AG04449 (cell line): ENCODE measurements around the gene OR2A42.
"Not testable (repeated sequence)": the region's sequence is repeated elsewhere in the genome, so short reads cannot be mapped to it uniquely, and the experiment has no call there.

ENCODE experiments used
- CTCF ChIA-PET: fragments of 350-600 bp; formaldehyde crosslinking; extraction: SDS; loops from one replicate; lab custom pipeline; 2021; ENCODE audit warnings: antibody characterized with exemption; lab: Yijun Ruan, JAX
- POLR2A ChIA-PET: fragments of 400-600, 350-600 bp; formaldehyde crosslinking; extraction: SDS; loops from one replicate; lab custom pipeline; 2020; ENCODE audit warnings: antibody characterized with exemption, inconsistent platforms; lab: Yijun Ruan, JAX
- DNase-seq: peaks from one replicate; pipeline ENCODE4 v3.0.0-alpha.2; 2010; ENCODE audit warnings: low read depth, low spot score
- H3K4me3 ChIP-seq: 2 replicates; pipeline ENCODE4 v1.5.1; 2011; ENCODE audit warnings: low read depth, mild to moderate bottlenecking, control low read depth, low read length
- CTCF ChIP-seq: IDR thresholded peaks from one replicate; pipeline ENCODE4 v1.5.1; 2011; ENCODE audit warnings: mild to moderate bottlenecking, moderate library complexity, low read length, control low read depth, inconsistent platforms; ENCODE audit not compliant: insufficient read depth; ENCODE audit errors: missing control alignments

OR2A42 gene, protein sequence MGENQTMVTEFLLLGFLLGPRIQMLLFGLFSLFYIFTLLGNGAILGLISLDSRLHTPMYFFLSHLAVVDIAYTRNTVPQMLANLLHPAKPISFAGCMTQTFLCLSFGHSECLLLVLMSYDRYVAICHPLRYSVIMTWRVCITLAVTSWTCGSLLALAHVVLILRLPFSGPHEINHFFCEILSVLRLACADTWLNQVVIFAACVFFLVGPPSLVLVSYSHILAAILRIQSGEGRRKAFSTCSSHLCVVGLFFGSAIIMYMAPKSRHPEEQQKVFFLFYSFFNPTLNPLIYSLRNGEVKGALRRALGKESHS

GRCh38 chr7:144239365-144239764 is at the start of gene OR2A42:
TSS of gene OR2A42 (minus strand) at chr7:144239605. CDS start at chr7:144232843, 6,762 bp downstream.
- POLR2A ChIA-PET, H3K4me3 ChIP-seq, CTCF ChIA-PET, DNase-seq: not testable (repeated sequence)

GRCh38 chr7:144287171-144287784 is 47.9 kb upstream of the OR2A42 start:
- CTCF ChIA-PET, POLR2A ChIA-PET, DNase-seq: not testable (repeated sequence)

DNA sequence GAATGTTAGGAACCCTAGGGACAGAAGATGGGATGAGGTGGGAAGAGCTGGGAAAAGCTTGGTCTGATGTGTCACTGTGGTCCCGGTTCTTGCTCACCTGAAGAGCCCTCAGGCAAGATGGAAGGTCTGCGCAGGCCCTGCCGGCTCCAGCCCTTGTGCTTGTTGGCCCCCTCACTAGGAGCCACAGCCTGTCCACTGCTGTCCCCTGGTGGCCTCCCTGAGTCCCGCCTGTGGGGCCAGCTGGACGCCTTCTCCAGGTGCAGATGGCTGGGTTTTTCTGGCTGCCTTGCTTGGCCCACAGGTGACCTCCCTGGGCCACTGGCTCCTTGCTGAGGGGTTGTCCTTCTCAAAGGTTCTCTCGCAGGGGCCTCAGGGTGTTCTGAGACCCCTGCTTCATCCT is 44.3 kb upstream of the OR2A42 start:
- DNase-seq, POLR2A ChIA-PET, H3K4me3 ChIP-seq, CTCF ChIA-PET: not testable (repeated sequence)

More at GRCh38 chr7:144287171-144287784, 47.9 kb upstream of the OR2A42 start:
- not testable (repeated sequence) for H3K4me3 ChIP-seq

DNA sequence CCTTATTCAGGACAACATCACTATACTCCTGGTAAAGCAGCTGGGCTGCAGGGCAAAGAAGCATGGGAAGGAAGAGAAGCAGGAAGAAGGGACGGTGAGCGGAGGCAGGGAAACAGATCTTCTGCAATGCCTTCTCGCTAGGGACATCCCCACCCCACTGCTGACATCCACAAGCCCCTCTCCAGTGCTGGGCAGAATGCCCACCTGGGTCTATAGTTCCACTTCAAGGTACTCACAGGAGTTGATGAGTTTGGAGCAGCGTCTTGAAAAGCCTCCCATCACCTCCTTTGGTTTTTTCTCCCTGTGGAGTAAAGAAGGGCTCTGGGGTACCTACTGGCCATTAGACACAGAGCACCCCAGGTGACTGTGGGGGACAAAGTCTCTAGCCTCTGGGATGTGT is 43.1 kb upstream of the OR2A42 start:
- DNase-seq, H3K4me3 ChIP-seq, POLR2A ChIA-PET, CTCF ChIA-PET: not testable (repeated sequence)

- POLR2A ChIA-PET, CTCF ChIA-PET, H3K4me3 ChIP-seq, DNase-seq: not testable (repeated sequence)
Measured at GRCh38 chr7:144281981-144282380, 42.6 kb upstream of the OR2A42 start.

DNA sequence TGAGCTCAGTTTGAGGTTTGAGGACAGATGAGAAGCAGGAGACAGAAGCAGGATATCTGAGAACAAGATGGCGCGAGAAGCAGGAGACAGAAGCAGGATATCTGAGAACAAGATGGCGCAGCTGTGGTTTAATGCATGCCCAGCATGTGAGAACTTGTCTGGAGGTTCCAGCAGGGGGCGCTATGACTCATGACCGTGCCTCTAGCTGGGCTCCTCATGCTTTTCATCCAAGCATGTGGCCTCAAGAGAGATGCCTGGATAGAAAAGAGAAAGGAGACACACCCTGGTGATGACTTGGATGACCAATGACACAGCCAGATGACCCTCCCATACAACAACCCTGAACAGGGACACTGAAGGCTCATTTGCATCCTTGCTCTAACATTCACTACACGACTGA is 40.6 kb upstream of the OR2A42 start:
- CTCF ChIA-PET, POLR2A ChIA-PET, H3K4me3 ChIP-seq, DNase-seq: not testable (repeated sequence)

DNA sequence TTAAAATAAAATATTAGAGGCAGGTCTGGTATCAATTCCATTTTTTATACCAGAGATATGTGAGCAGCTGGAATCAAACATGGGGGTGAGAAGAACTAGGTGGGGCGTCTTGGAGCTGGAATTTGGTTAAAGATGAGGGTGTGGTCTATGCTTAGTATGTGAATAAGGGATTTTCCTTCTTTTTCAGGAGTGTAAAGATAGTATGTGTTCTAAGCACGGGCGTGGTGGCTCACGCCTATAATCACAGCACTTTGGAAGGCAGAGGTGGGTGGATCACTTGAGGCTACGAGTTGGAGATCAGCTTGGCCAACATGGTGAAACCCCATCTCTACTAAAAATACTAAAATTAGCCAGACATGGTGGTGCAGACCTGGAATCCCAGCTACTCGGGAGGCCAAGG is 35.9 kb upstream of the OR2A42 start:
- CTCF ChIA-PET, POLR2A ChIA-PET, DNase-seq, H3K4me3 ChIP-seq: not testable (repeated sequence)

GRCh38 chr7:144269188-144269587 is 29.8 kb upstream of the OR2A42 start, which contains the start of gene CTAGE8:
TSS of gene CTAGE8 (minus strand) at chr7:144269288. CDS start at chr7:144269250, 38 bp downstream.
- CTCF ChIA-PET, H3K4me3 ChIP-seq, POLR2A ChIA-PET, DNase-seq: not testable (repeated sequence)

DNA sequence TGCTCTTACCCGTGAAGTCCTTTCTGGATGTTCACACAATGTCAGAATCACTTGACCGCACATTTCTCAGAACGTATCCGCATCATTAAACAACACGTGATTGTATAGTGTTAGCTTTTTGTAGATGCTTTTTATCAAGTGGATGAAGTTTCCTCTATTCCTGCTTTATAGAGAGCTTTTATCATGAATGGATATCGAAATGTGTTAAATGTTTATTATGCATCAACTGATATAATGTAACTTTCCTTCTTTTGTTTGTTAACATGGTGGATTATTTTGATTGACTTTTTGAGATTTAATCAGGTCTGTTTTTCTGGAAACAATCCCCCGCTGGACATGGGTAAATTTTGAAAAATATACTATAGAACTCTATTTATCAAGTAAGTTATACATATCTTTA is 25.3 kb upstream of the OR2A42 start, which contains the start of gene OR2A7:
TSS of gene OR2A7 (minus strand) at position 101 of the 400 bp plus-strand sequence. CDS start 5,164 bp downstream, outside the sequence.
- DNase-seq, POLR2A ChIA-PET, H3K4me3 ChIP-seq, CTCF ChIA-PET: not testable (repeated sequence)

- POLR2A ChIA-PET, H3K4me3 ChIP-seq, DNase-seq, CTCF ChIA-PET: not testable (repeated sequence)
Measured at GRCh38 chr7:144262128-144262527, 22.7 kb upstream of the OR2A42 start.

DNA sequence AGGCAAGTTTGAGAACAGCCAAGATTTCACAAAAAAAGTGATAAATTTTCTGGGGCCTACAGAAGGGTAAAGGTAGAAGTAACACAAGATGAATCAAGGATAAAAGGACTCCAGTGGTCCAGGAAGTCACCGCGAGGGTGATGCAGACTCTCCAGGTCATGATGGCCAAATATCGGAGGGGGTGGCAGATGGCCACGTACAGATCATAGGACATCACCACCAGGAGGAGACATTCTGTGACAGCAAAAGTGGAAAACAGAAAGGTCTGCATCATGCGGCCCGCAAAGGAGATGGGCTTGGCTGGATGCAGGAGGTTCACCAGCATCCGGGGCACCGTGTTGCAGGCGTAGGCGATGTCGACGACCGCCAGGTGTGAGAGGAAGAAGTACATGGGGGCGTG is 19.7 kb upstream of the OR2A42 start:
- DNase-seq, POLR2A ChIA-PET, CTCF ChIA-PET, H3K4me3 ChIP-seq: not testable (repeated sequence)

DNA sequence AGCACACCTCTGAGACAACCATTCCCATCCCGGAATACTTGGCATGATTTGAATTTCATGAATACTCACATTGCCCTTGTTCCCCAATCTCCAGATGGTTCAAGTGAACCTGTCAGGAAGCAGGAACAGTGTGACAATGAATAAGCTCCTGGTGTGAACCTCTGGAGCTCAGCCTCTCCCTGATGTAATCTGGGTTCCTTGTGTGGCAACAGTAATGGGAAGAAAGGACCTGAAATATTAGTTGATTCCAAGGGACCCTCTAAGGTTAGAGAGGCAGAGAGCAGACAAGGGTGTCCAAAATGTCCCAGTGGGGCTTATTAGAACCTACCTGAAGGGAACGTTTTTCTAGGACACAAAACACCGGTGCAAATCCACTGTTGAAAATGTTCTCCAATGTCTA is 16.7 kb upstream of the OR2A42 start:
- CTCF ChIA-PET: no interaction called here

More for the DNA sequence above, 16.7 kb upstream of the OR2A42 start:
- no peak overlapping the region for H3K4me3 ChIP-seq
- no peak for DNase-seq
- POLR2A ChIA-PET: no interaction called here
- no peak for TF ChIP-seq CTCF
